ENCODE data around the gene AMOTL2. TPM values are rescaled to one million over a fixed set of nuclear protein-coding genes. Genes with fewer than 3 reads are reported as not detected.
A peak's percentile ranks its signal among the peaks of the same experiment; 100 is the strongest.

Gene AMOTL2
- total RNA-seq, 1 donor from 2014 or later = 61.9 TPM

GRCh38 chr3:134357914-134358811, 16.1 kb downstream of the AMOTL2 start:
- no peak for DNase-seq (ENCODE audit: missing footprints)
- intact Hi-C loops (cut with DNase I) = no loop called here

DNA sequence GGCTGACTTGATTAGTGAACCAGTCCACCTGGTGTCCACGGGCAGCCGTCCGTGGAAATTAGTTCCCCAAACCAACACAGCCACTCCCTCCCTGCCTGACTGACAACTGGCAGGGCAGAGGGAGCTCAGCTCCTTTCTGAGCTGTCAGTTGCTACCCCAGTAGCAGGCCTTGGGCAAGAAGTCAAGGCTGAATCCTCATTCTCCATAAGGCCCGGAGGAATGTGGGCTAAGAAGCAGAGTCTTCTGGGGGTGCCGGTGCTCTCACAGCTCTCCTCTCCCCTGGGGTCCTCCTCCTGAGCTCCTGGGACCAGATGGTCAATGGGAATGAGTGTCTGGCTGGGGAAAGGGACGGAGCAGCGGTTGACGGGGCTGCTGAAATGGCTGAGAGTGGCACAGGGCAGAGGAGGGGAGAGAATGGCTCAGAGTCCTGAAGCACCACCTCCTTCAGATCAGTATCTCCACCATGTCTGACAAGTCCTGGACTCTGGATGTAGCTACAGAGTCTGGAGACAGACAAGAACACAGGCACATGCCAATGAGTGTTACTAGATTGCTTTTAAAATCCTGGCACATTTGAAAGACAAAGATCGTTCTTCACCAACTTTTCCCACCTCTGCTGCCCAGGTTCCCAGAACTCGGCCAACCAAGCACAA, 16.9 kb downstream of the AMOTL2 start:
- intact Hi-C loops (cut with DNase I) = no loop called here
- no peak for DNase-seq (ENCODE audit: missing footprints)
- ATAC-seq = no peak

More at GRCh38 chr3:134357914-134358811, 16.1 kb downstream of the AMOTL2 start:
- peak; percentile 20 for ATAC-seq

DNA sequence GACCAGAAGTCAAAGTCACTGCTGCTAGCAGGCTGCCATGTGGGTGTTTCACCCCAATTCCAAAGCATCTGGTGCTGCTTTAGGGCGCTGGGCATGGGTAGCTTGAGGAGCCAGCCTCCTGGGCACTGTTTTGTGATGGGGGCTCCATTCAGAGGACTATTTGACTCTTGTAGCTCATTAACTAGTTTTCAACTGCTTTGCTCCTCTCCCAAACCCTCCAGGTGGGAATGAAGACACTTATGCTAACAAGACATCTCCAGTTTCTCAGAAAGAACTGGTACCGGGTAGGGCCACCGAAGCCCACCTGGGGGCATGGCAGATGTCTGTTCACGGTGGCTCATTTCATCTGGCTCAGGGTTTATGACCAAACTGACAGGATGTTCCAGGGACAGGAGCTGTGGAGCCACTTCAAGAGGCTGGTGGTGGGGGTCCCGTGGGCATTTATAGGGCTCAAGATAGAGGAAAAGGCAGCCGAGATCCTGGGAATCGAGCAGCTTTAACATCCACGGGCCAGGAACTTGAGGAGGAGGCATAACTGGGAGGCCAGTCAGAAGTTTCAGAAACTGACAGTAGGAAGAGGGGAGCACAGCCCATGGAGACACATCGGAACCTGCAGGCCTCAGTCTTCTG, 17.7 kb downstream of the AMOTL2 start:
- intact Hi-C loops (cut with DNase I) = no loop called here
- DNase-seq (ENCODE audit: missing footprints) (no peak), ATAC-seq (no peak)

DNA sequence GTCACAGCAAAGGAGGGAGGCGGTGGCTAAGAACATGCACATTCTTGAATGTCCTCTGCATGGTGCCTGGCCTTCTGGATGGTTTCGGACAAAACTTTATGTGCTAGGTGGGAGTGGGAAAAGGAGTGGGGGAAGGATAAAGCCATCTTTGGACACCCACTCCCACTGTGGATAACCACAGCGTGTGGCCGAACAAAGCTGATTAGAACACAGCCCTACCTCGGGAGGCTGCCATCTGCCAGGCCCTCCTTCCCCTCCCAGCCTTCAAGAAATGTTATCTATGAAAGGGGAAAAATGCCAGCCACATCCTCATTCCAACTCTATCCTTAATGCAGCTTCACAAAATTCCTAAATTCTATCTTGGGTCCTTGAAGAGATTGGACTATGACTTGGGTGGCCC, 18.8 kb downstream of the AMOTL2 start:
- ATAC-seq (no peak), DNase-seq (ENCODE audit: missing footprints) (no peak)
- intact Hi-C loops (cut with DNase I) = no loop called here

- ATAC-seq (no peak), DNase-seq (ENCODE audit: missing footprints) (peak; percentile 58)
- intact Hi-C loops (cut with DNase I) = no loop called here
Observed at GRCh38 chr3:134354612-134355251, 19.5 kb downstream of the AMOTL2 start.

DNA sequence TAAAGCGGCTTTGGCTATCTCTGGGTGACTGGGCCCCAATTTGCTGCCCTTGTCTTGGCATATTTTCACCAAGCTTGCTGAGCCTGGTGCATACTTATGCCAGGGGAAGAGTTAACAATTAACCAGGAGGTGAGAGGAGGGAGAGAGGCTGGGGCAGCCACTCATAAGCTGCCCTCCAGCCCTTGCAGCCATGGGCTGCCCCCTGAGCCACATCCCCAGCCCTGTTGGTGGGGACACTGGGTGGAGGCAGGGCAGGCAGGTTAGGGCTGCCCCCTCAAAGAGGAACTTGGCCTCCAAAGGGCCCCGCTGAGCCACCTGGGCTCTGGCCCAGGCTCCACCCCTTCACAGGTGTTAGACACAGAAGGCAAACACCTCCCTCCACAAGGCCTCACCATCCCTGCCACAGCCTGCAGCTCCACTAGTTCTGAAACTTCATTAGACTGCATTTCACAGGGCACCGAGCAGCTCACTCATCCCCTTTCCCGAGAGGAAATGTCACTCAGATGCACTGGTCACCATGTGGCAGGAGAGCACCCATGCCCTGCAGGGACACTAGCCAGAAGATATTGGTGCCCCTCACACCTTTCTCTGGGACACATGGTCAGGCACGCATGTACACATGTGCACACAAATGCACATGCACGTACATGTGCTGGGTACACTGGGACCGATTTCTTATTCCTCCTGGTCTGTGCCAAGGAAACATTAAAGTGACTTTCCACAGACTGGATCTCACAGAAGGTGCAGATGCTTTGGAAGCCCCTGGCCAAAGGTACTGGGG, 20.2 kb downstream of the AMOTL2 start:
- ATAC-seq = no peak
- no peak for DNase-seq (ENCODE audit: missing footprints)
- intact Hi-C loops (cut with DNase I) = no loop called here

GRCh38 chr3:134353171-134353825, 20.9 kb downstream of the AMOTL2 start:
- DNase-seq (ENCODE audit: missing footprints) (no peak), ATAC-seq (no peak)
- intact Hi-C loops (cut with DNase I) = no loop called here

- intact Hi-C loops (cut with DNase I) = no loop called here
- ATAC-seq (no peak), DNase-seq (ENCODE audit: missing footprints) (no peak)
Observed at GRCh38 chr3:134352031-134352671, 22.1 kb downstream of the AMOTL2 start.

GRCh38 chr3:134351427-134351826, 22.8 kb downstream of the AMOTL2 start:
- DNase-seq (ENCODE audit: missing footprints) (peak; percentile 64), ATAC-seq (peak; percentile 73)
- intact Hi-C loops (cut with DNase I) = no loop called here

- intact Hi-C loops (cut with DNase I) = no loop called here
Observed at GRCh38 chr3:134350861-134351311, 23.4 kb downstream of the AMOTL2 start.

DNA sequence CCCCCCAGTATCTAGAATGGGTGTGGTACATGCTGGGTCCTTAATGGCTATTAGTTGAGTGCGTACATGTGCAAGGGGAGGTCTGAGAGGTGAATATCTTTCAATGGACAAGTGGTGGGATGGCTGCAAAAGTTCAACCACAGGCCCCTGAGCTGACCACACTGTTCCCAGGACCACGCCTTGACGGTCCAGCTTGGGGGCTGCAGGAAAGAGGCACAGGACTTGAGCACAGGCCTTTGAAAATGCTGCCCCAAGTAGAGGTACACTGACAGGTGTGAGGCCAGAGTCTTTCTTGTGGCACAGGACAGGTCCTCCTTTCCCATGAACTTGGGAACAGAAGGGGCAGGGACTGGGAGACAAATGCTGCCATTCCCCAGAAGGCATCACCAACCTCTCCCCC, 24.0 kb downstream of the AMOTL2 start:
- intact Hi-C loops (cut with DNase I) = no loop called here
- ATAC-seq (no peak), DNase-seq (ENCODE audit: missing footprints) (no peak)

More at GRCh38 chr3:134350861-134351311, 23.4 kb downstream of the AMOTL2 start:
- peak; percentile 65 for DNase-seq (ENCODE audit: missing footprints)
- no peak for ATAC-seq

GRCh38 chr3:134348524-134348923, 25.7 kb downstream of the AMOTL2 start:
- ATAC-seq = peak; percentile 67
- intact Hi-C loops (cut with DNase I) = no loop called here

DNA sequence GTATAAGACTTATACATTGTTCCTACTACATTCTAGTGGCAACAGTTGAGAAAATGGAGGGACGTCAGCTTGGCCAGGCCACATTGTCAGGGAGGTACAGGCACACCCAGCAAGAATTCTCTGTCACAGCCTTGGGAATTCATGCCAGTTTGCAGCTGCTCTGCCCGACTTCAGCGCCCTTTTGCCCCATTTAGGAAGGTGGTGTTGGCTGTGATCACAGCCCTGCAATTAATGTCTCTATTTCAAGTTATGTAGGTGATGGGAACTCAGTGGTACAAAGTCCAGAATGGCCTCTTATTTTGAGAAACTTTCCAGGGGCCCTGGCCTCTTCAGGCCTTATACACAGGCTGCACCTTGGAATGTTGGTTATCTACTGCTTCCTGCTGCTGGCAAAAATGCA, 26.7 kb downstream of the AMOTL2 start:
- intact Hi-C loops (cut with DNase I) = no loop called here
- ATAC-seq (no peak), DNase-seq (ENCODE audit: missing footprints) (no peak)

More at GRCh38 chr3:134348524-134348923, 25.7 kb downstream of the AMOTL2 start:
- DNase-seq (ENCODE audit: missing footprints) = no peak

DNA sequence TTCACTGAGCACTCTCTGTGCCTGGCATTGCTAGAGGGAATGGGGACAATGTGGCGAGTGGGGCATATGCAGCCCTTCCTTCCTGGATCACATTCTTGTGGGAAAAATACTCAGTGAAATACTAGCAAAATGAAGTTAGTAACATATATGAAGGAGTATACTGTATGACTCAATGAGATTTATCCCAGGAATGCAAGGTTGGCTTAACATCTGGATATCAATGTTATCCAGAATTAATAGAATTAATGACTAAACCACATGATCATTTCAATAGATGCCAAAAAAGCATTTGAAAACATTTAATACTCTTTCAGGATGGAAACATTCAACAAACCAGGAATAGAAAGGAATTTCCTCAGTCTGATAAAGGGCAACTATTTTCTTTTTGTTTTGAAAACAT, 27.5 kb downstream of the AMOTL2 start:
- intact Hi-C loops (cut with DNase I) = no loop called here
- DNase-seq (ENCODE audit: missing footprints) = no peak
- ATAC-seq = no peak

DNA sequence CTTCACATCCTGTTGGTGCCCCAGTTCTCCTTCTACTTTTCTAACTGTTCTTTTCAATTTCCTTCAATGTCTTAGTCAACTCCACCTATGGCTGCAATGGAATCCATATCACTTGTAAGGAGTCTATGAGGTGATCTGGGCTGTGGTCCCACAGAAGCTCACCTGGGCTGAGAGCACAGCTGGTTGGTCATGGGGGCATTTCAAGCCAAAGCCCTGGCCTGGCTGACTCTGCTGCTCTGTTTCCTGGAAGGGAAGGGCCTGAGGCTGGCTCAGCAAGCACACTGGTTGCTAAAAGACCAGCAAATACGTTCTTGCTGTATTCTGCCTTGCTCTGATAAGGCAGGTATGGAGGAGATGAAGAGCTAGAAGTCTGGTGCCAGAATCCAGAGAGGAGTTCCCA, 29.0 kb downstream of the AMOTL2 start:
- intact Hi-C loops (cut with DNase I) = no loop called here
- DNase-seq (ENCODE audit: missing footprints) (no peak), ATAC-seq (no peak)

- ATAC-seq = no peak
- no peak for DNase-seq (ENCODE audit: missing footprints)
- intact Hi-C loops (cut with DNase I) = no loop called here
Observed at GRCh38 chr3:134344560-134344959, 29.7 kb downstream of the AMOTL2 start.

DNA sequence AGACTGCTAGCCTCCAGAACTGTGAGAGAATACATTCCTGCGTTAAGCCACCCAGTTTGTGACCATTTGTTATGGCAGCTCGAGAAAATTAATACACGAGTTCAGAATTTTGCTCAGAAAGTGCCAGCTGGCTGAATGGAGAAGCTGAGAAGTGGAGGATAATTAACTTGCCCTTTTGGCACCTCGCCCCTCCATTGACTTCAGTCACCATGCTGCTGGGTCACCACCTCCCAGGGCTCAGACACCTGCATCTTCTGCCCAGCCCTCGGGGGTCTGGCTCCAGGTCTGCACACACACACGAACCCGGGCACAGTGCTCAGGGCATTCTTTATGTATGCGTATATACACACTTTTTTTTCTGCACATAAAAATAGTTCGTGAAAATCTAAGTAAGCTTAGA, 32.0 kb downstream of the AMOTL2 start:
- DNase-seq (ENCODE audit: missing footprints) (no peak), ATAC-seq (no peak)
- intact Hi-C loops (cut with DNase I) = no loop called here
